Kidney (tissue), 14 donors: Measurements from ENCODE around the gene B4GALNT3. TPM values are rescaled to one million over a fixed set of nuclear protein-coding genes. Genes with fewer than 3 reads are reported as not detected.
A peak's percentile ranks its signal among the peaks of the same experiment; 100 is the strongest.

Source experiments
- DNase-seq, 5 donors: peaks; one replicate each; pipeline ENCODE4 v3.0.0-alpha.2; 2013 to 2020
- FAIRE-seq: peaks from 2 replicates; lab custom pipeline; 2012; peaks lifted over from hg19 to GRCh38; lab: Jason Lieb, UNC
- H3K27ac ChIP-seq, 2 donors: one replicate each; pipeline ENCODE4 v1.7.0; 2013; ENCODE audit warnings: low read depth in 2 of 2, low read length in 2 of 2, inconsistent platforms in 1 of 2
- H3K27me3 ChIP-seq: one replicate; pipeline ENCODE4 v1.7.1; 2013; ENCODE audit warnings: low read length, inconsistent platforms; ENCODE audit not compliant: control insufficient read depth, insufficient read depth
- H3K36me3 ChIP-seq, 3 donors: one replicate each; pipeline versions ENCODE4 v1.7.0 to v1.7.1; 2013; ENCODE audit warnings: low read length in 3 of 3, control low read depth in 1 of 3, inconsistent platforms in 1 of 3; ENCODE audit not compliant: insufficient read depth in 3 of 3, control insufficient read depth in 2 of 3
- H3K4me1 ChIP-seq, 3 donors: one replicate each; pipeline versions ENCODE4 v1.7.0 to v1.7.1; 2013; ENCODE audit warnings: low read length in 3 of 3, inconsistent platforms in 1 of 3, low read depth in 1 of 3; ENCODE audit not compliant: control insufficient read depth in 2 of 3, insufficient read depth in 2 of 3
- H3K4me3 ChIP-seq, 3 donors: one replicate each; pipeline versions ENCODE4 v1.7.0 to v1.8.1; 2013; ENCODE audit warnings: low read length in 3 of 3, control low read depth in 1 of 3, inconsistent platforms in 1 of 3
- H3K9ac ChIP-seq, 3 donors: one replicate each; pipeline versions ENCODE4 v1.7.0 to v1.7.1; 2013; ENCODE audit warnings: low read length in 3 of 3, control low read depth in 1 of 3, inconsistent platforms in 1 of 3
- H3K9me3 ChIP-seq, 3 donors: one replicate each; pipeline versions ENCODE4 v1.7.0 to v1.7.1; 2013; ENCODE audit warnings: low read length in 3 of 3, control low read depth in 1 of 3, inconsistent platforms in 1 of 3; ENCODE audit not compliant: control insufficient read depth in 2 of 3, insufficient read depth in 1 of 3
- intact Hi-C: fragments of 100-400 bp; cut with DNase I; formaldehyde crosslinking; loops from one replicate; pipeline ENCODE4 v1.11.1; 2022
- polyA plus RNA-seq: library from polyadenylated mRNA; stranded (reverse); fragments of 350-450 nt; fragmentation: Illumina TruSeq; extraction: RNeasy Lipid Tissue Mini Kit (QIAGEN cat#74804); gene quantifications from one replicate; pipeline ENCODE4 v1.2.3, GENCODE V29; 2014; ENCODE audit warnings: low read depth, low replicate concordance; ENCODE audit not compliant: insufficient read depth
- total RNA-seq: library from RNA; stranded (reverse); fragmentation: NEBNext Ultra II Directional; extraction: Animal tissue kit (Norgen Biotek cat#: 25700); gene quantifications from one replicate; pipeline ENCODE4 v1.2.1, GENCODE V29; 2021
- TF ChIP-seq, protein P1 (sequence below): IDR thresholded peaks from 3 replicates; pipeline ENCODE4 v1.5.1; 2012; ENCODE audit warnings: mild to moderate bottlenecking, moderate library complexity, borderline replicate concordance; ENCODE audit not compliant: insufficient read depth; ENCODE audit errors: extremely low read depth
- donor health status: control.
- donor health status: control.
- donor health status: control.
- donor health status: control.
- donor health status: control.
- donor health status: DM: yes; HTN: yes; CAD: no.
- donor health status: Normal renal cell carcinoma (clear cell type).

B4GALNT3 gene
- total and polyA plus RNA-seq, 2 donors from 2014 or later, result 11.3 to 12.5 TPM

DNA sequence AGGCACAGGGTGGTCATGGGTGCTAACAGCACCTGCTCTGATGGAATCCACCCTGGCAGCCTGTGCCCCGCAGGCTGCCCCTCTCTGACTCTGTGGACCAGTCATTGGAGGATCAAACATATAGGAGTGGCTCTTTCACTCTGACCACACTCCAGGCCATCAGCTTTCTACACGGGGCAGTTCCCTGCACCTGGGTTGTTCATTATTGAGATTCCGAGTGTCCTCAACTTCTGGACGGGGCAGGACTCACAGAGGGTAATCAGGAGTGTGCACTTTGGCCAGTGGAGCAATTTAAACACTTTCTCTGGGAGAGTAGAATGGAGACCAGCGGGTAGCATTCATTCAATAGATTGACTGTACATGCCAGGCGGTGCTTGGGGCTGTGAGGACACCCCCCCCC, 108.7 kb downstream of the B4GALNT3 start:
- FAIRE-seq (no peak), DNase-seq (no peak)
- Histone ChIP-seq H3K27me3 (no peaks in the 10 kb centered on the region), H3K4me3 (no peak overlapping the region), H3K4me1 (peaks cover 0 to 6% (median 0%) of the 10 kb centered on the region in 3 donors), H3K27ac (no peak overlapping the region), H3K9me3 (no peaks in the 10 kb centered on the region), H3K36me3 (no peaks in the 10 kb centered on the region), H3K9ac (no peak overlapping the region)
- intact Hi-C loops, result no loop called here
- TF ChIP-seq, protein P1, sequence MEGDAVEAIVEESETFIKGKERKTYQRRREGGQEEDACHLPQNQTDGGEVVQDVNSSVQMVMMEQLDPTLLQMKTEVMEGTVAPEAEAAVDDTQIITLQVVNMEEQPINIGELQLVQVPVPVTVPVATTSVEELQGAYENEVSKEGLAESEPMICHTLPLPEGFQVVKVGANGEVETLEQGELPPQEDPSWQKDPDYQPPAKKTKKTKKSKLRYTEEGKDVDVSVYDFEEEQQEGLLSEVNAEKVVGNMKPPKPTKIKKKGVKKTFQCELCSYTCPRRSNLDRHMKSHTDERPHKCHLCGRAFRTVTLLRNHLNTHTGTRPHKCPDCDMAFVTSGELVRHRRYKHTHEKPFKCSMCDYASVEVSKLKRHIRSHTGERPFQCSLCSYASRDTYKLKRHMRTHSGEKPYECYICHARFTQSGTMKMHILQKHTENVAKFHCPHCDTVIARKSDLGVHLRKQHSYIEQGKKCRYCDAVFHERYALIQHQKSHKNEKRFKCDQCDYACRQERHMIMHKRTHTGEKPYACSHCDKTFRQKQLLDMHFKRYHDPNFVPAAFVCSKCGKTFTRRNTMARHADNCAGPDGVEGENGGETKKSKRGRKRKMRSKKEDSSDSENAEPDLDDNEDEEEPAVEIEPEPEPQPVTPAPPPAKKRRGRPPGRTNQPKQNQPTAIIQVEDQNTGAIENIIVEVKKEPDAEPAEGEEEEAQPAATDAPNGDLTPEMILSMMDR, result no peak

DNA sequence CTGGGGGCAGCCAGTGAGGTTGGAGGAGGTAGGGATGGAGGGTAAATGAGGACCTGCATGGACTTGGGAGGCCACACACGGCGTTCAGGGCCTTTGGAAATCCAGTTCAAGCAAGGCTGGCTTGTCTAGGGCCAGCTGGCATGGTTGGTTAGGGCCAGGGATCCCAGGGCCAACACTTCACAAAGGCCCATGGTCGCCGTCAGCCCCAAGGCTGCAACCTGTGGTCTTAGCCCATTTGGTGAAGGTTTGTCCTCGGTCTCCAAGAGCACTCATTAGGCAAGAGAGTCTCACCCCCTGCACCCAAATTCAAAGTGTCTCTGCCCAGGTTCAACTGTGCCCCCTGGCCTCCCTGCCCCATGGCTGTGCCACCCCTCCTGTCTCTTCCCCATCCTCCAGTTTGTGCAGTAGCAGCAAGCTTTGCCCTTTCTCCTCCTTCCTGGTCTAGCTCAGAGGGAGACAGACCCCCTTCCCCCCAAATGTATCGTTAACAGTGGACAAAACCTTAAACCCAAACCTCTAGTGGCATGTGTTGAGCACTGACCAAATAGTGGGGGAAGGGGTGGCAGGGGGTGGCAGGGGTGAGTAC, 109.4 kb downstream of the B4GALNT3 start:
- TF ChIP-seq, protein P1, result no peak
- no peak overlapping the region for H3K27ac ChIP-seq
- peak overlapping the region in 1 of 3 donors; percentile 76 for H3K4me3 ChIP-seq
- no peaks in the 10 kb centered on the region for H3K36me3 ChIP-seq
- no peaks in the 10 kb centered on the region for H3K27me3 ChIP-seq
- FAIRE-seq (no peak), DNase-seq (no peak)
- H3K4me1 ChIP-seq, result peaks cover 0 to 6% (median 0%) of the 10 kb centered on the region in 3 donors
- intact Hi-C loops, result no loop called here
- no peaks in the 10 kb centered on the region for H3K9me3 ChIP-seq
- peak overlapping the region in 1 of 3 donors; percentile 62 for H3K9ac ChIP-seq

DNA sequence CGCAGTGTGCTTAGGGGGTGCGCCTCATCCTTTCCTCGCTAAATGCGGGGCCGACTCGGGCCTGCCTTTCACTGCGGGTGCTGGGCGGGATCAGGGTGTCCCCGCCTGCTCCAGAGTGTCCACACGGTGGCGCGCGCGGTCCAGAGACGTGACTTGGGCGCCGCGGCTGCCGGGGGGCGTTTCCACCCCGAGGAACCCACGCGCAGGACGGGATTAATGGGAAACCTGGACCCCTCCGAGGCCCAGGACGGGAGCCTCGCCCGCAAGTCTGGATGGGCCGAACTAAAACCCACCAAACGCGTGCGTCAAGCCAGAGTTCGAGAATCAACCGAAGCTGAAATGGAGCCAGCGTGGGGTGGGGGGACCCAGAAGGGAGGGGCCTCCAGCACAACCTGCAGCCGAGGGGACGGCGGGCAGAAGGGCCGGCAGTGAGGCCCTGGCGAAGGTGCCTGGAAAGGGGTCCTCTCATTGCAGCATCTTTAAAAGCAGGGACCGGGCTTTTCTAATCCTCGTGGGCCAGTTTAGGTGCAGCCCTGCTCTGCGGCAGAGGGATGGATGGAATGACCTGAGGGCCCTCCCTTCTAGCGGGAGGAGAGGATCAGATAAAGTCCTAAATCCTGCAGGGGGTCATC, 110.2 kb downstream of the B4GALNT3 start:
- Histone ChIP-seq H3K9me3 (no peaks in the 10 kb centered on the region), H3K9ac (peak overlapping the region in 1 of 3 donors; percentile 62), H3K27ac (peak overlapping the region in 1 of 2 donors; percentile 76), H3K36me3 (no peaks in the 10 kb centered on the region), H3K4me3 (peak overlapping the region; percentile 46 to 76 (median 51)), H3K27me3 (no peaks in the 10 kb centered on the region), H3K4me1 (peaks cover 0 to 6% (median 0%) of the 10 kb centered on the region in 3 donors)
- FAIRE-seq (no peak), DNase-seq (peak; percentile 88 to 95 (median 91))
- TF ChIP-seq, protein P1, result peak; percentile 94
- intact Hi-C loops, result loop anchor here (10.0 kb wide), 1 partner anchor 245 kb away; no protein-coding TSS in a partner anchor
